ENCODE data around the gene PIK3IP1.
"Not testable (repeated sequence)": the region's sequence is repeated elsewhere in the genome, so short reads cannot be mapped to it uniquely, and the experiment has no call there.

Gene PIK3IP1

DNA sequence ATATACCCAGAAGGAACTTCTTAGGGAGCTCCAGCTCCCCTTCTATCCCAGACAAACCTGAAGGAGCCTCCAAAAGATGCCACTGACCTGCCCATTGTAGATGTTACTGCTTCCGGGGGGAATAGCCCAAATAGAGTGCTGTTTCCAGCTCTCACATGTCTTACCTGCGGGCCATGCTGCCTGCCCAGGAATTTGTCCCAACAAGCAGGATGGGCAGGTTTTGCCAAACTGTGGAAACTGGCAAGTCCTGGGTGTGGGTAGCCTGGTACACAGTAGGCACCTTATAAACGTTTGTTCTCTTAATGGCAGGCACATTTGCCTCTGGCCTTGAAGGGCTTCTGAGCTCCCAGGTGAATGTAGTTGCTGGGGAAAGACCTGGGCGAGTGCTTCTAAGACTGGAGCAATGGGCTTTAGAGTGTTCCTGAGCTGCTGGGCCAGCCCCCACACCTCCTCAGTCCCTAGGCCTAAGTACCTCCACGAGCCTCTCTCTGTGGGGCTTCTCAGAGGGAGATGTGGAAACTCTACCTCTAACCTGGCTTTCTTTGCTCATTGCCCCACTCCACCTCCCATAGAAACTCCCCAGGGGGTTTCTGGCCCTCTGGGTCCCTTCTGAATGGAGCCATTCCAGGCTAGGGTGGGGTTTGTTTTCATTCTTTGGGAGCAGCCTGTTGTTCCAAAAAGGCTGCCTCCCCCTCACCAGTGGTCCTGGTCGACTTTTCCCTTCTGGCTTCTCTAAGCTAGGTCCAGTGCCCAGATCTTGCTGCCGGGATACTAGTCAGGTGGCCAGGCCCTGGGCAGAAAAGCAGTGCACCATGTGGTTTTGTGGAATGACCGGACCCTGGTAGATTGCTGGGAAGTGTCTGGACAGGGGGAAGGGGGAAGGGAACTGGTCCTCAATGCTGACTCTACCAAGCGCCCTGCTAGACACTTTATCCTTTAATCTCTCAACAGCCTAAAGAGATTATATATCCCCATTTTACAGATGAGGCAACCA, 43.0 kb downstream of the PIK3IP1 start:
- DNase-seq: no peak

- DNase-seq: peak; percentile 79
Measured at GRCh38 chr22:31248138-31248745, 44.0 kb downstream of the PIK3IP1 start.

DNA sequence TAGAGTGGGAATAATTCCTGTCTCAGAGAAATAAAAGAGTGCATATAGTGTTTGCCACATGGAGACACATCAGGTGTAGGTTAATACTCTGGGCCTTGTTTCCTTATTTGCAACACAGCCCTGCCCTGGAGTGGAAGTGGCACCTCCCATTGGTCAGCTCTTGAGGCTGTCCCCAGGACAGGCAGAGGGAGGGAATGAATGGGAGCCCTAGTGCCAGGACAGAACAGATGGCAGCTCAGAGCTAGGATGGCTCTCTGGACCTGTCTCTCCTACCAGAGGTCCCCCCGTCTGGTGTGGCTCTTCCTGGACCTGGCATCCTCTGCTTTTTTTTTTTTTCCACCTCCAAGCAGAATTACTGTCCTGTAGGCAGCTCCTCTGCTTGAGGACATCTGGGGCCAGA, 44.6 kb downstream of the PIK3IP1 start:
- no peak for DNase-seq

DNA sequence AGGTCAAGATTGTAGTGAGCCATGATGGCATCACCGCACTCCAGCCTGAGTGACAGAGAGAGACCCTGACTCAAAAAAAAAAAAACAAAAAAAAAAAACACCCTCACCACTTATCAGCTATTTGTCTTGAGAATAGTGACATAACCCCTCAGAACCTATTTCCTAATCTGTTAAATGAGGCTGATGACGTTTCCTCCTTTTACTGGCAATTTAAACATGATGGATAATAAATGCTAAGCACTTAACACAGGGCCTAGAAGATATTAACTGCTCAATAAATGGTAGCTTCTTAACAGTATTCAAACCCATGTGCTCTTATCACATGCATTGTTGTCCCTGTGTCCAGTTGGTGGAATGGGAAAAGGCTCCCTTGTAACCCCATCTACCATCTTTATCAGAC, 45.6 kb downstream of the PIK3IP1 start:
- DNase-seq: no peak

DNA sequence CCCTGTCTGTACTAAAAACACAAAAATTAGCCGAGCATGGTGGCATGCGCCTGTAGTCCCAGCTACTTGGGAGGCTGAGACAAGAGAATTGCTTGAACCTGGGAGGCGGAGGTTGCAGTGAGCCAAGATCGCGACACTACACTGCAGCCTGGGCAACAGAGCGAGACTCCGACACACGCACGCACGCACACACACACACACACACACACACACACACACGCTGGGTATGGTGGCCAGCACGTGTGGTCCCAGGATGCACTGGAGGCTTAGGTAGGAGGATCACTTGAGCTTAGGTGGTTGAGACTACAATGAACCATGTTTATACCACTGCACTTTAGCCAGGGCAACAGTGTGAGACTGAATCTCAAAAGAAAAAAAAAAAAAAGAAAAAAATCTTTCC, 46.3 kb downstream of the PIK3IP1 start:
- DNase-seq: not testable (repeated sequence)

DNA sequence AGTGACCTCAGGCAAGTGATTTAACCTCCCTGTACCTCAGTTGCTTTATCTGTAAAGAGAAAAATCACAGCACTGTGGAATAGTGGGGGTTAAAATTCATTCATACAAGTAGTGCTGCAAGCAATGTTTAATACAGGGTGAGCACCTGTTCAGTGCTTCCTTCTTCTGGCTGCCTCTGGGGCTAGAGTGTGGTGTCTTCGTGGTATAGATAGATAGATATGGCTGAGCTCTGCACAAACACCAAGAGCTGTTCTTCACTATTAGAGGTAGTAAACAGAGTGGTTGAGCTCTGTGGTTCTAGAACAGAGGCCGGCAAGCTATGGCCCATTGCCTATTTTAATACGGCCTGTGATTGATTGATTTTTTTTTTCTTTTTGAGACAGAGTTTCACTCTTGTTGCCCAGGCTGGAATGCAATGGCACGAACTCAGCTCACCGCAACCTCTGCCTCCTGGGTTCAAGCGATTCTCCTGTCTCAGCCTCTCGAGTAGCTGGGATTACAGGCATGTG, 47.3 kb downstream of the PIK3IP1 start:
- DNase-seq: no peak

GRCh38 chr22:31244046-31244942, 48.0 kb downstream of the PIK3IP1 start:
- DNase-seq: no peak

DNA sequence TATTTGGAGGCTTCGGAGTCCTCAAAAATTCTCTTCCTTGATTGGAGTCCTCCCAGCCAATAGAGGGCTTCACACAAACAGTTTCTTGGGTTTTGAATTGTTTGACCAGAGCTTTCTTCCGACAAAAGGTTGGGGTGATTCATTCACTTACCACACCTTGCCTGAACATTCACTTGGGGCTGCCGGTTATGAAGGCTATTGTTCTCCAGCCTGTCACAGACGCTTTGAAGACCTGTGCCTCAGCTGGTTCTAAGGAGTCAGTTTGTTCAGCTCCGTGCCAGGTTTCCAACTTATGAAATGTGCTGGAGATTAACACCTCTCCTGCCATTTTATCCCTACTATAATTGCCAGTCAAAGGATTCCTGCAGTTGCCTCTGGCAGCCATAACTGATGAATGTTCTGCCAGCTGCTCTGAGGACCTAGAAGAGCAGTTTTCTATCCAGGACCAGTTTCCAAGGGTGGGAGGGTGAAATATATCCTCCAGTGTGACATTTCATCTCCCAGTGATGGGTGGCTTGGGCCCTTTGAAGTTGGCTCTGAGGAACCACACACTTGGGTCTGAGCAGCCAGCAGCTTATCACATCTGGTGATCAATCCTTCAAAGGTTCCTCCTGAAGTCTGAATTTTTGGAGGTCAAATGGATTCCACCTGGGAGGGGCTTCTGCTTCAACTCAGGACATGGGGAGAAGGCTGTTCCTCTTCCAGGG, 48.8 kb downstream of the PIK3IP1 start:
- DNase-seq: no peak

GRCh38 chr22:31241936-31242335, 50.4 kb downstream of the PIK3IP1 start:
- DNase-seq: no peak

DNA sequence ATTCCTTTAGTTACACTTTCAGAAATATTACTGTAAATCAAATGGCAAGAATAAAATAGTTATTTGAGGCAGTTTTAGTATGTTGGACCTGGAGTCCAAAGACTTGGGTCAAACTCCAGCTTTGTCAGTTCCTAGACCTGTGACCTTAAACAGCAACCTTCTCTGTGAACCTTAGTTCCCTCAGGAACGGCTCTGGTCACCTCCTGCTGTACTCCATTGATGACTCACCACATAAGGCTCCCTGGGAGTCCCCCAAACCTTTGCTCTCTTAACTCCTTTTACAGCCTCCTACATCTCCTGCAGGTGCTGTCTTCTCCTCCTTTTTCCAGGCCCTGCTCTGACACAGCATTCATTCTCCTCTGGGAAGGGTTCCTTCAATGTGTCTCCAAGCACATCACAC, 51.1 kb downstream of the PIK3IP1 start:
- DNase-seq: no peak

- no peak for DNase-seq
Measured at GRCh38 chr22:31239771-31240370, 52.4 kb downstream of the PIK3IP1 start.

DNA sequence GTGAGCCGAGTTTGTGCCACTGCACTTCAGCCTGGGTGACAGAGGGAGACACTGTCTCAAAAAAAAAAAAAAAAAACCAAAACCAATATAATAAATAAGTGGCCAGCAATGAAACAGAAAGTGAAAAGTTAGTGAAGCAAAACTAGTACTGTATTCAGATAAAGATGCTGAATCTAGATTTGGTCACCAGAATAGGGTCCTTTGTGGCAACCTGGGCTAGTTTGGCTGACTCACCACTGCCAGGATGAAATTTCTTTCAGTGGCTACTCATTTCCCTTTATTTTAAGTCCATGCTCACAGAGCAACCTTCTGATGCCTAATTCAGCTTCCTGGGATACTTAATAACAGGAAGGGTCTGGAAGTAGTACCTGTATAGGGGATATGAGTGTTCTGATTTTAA, 54.2 kb downstream of the PIK3IP1 start:
- no peak for DNase-seq

- DNase-seq: not testable (repeated sequence)
Measured at GRCh38 chr22:31236044-31236443, 56.2 kb downstream of the PIK3IP1 start.

GRCh38 chr22:31235081-31235480, 57.2 kb downstream of the PIK3IP1 start:
- no peak for DNase-seq

GRCh38 chr22:31233001-31233400, 59.3 kb downstream of the PIK3IP1 start:
- DNase-seq: no peak

Measured in CD4-positive, alpha-beta T cell treated with Interleukin-17A for 4 hours (primary cell).